DOHH2 (cell line): ENCODE results near the gene KIRREL3.

Experiments
- EZH2phosphoT487 ChIP-seq: fragments of 200-600 bp; sonication (generic); IDR thresholded peaks from 2 replicates; pipeline ENCODE4 v1.6.1; 2017; ENCODE audit warnings: borderline replicate concordance, mild to moderate bottlenecking, antibody characterized with exemption, low read length, moderate library complexity, mixed read lengths
- TF ChIP-seq, protein P1 (sequence below): fragments of 200-600 bp; sonication (generic); IDR thresholded peaks from one replicate; pipeline ENCODE4 v1.5.1; 2014; ENCODE audit warnings: antibody characterized with exemption, mild to moderate bottlenecking, low read depth, low read length; ENCODE audit not compliant: poor library complexity, severe bottlenecking

DNA sequence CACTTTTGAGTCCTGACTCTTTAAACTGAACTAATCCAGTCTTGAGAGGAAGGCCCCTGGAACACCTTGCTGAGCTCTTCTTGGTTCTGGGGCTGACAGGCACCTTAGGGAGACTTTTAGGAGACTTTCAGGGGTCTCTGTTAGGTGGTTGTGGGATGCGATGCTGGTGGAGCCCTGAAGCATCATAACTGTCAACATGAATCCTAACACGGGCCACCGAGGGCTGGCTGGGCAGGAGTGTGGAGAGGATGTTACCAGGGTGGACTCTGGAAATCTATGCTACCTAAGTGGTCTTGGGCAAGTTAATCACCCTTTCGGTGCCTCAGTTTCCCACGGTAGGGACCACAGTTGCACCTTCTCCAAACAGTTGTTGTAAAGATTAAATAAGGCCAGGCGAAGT, 538.6 kb downstream of the KIRREL3 start:
- TF ChIP-seq, protein P1, sequence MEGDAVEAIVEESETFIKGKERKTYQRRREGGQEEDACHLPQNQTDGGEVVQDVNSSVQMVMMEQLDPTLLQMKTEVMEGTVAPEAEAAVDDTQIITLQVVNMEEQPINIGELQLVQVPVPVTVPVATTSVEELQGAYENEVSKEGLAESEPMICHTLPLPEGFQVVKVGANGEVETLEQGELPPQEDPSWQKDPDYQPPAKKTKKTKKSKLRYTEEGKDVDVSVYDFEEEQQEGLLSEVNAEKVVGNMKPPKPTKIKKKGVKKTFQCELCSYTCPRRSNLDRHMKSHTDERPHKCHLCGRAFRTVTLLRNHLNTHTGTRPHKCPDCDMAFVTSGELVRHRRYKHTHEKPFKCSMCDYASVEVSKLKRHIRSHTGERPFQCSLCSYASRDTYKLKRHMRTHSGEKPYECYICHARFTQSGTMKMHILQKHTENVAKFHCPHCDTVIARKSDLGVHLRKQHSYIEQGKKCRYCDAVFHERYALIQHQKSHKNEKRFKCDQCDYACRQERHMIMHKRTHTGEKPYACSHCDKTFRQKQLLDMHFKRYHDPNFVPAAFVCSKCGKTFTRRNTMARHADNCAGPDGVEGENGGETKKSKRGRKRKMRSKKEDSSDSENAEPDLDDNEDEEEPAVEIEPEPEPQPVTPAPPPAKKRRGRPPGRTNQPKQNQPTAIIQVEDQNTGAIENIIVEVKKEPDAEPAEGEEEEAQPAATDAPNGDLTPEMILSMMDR: no peak
- no peak for TF ChIP-seq EZH2phosphoT487
